A673 (cell line): ENCODE results near the gene PRSS21. TPM values are rescaled to one million over a fixed set of nuclear protein-coding genes. Genes with fewer than 3 reads are reported as not detected.

Experiments used
- BruUV-seq: library from RNA; stranded (reverse); fragments of 400-500 nt; replicated peaks from 2 replicates; lab custom pipeline; 2021; lab: Mats Ljungman, UMichigan
- CTCF ChIA-PET: fragments of 300-600 bp; sonication (Branson Sonifier 250); formaldehyde crosslinking; loops from one replicate; lab custom pipeline; 2022; ENCODE audit warnings: antibody characterized with exemption; lab: Charles Lee
- POLR2A ChIA-PET: fragments of 300-600 bp; sonication (Branson Sonifier 250); formaldehyde crosslinking; loops from one replicate; lab custom pipeline; 2022; ENCODE audit warnings: antibody characterized with exemption; ENCODE audit not compliant: low non-redundant PET; lab: Charles Lee
- DNase-seq: peaks from one replicate; pipeline ENCODE4 v3.0.0-alpha.2; 2015; ENCODE audit warnings: low spot score
- H3K27ac ChIP-seq: fragments of 200-600 bp; sonication (generic); 2 replicates; pipeline ENCODE4 v1.5.1; 2016; ENCODE audit warnings: mixed run types, low read depth, mild to moderate bottlenecking, mixed read lengths, antibody characterized with exemption, low read length; ENCODE audit not compliant: poor library complexity, severe bottlenecking
- H3K27me3 ChIP-seq: fragments of 200-600 bp; sonication (generic); replicated peaks from 2 replicates; pipeline ENCODE4 v1.6.1; 2017; ENCODE audit warnings: mixed run types, low read depth, mild to moderate bottlenecking, mixed read lengths, antibody characterized with exemption, low read length; ENCODE audit not compliant: insufficient read depth, poor library complexity
- H3K36me3 ChIP-seq: fragments of 200-600 bp; sonication (generic); 2 replicates; pipeline ENCODE4 v1.6.1; 2016; ENCODE audit warnings: mixed run types, mild to moderate bottlenecking, mixed read lengths, antibody characterized with exemption, low read length; ENCODE audit not compliant: insufficient read depth, poor library complexity, severe bottlenecking
- H3K4me1 ChIP-seq: fragments of 200-600 bp; sonication (generic); 2 replicates; pipeline ENCODE4 v1.6.1; 2017; ENCODE audit warnings: mixed run types, mild to moderate bottlenecking, mixed read lengths, antibody characterized with exemption, low read length; ENCODE audit not compliant: insufficient read depth, poor library complexity, severe bottlenecking
- H3K4me3 ChIP-seq: fragments of 200-600 bp; sonication (generic); 2 replicates; pipeline ENCODE4 v1.5.1; 2016; ENCODE audit warnings: low read depth, mixed run types, mild to moderate bottlenecking, mixed read lengths, low read length; ENCODE audit not compliant: poor library complexity, severe bottlenecking
- H3K9me3 ChIP-seq: fragments of 200-600 bp; sonication (generic); 2 replicates; pipeline ENCODE4 v1.6.1; 2016; ENCODE audit warnings: mixed run types, low read depth, mild to moderate bottlenecking, mixed read lengths, antibody characterized with exemption, low read length; ENCODE audit not compliant: poor library complexity, severe bottlenecking
- CTCF ChIP-seq: fragments of 300-800, 200-600 bp; sonication (generic); conservative IDR thresholded peaks from 2 replicates; pipeline ENCODE4 v1.5.1; 2017; ENCODE audit warnings: low read depth, mild to moderate bottlenecking, antibody characterized with exemption, low read length, moderate library complexity, mixed read lengths
- EZH2 ChIP-seq: fragments of 200-600 bp; sonication (generic); IDR thresholded peaks from 2 replicates; pipeline ENCODE4 v1.6.1; 2017; ENCODE audit warnings: borderline replicate concordance, low read depth, mild to moderate bottlenecking, mixed read lengths, antibody characterized with exemption, low read length; ENCODE audit not compliant: poor library complexity, severe bottlenecking
- intact Hi-C: fragments of 100-400 bp; cut with micrococcal nuclease; formaldehyde crosslinking; loops from one replicate; pipeline ENCODE4 v1.10.0; 2022; ENCODE audit not compliant: unreplicated experiment
- total RNA-seq: library from RNA; stranded (reverse); gene quantifications from 2 replicates; pipeline ENCODE4 v1.2.3, GENCODE V29; 2021

Gene PRSS21
- total RNA-seq, 1 experiment from 2014 or later = not detected

- POLR2A ChIA-PET = no interaction called here
- DNase-seq = no peak
Observed at GRCh38 chr16:2846511-2847310, 29.7 kb downstream of the PRSS21 start.

GRCh38 chr16:2848933-2849725 lies 32.1 kb downstream of the PRSS21 start:
- DNase-seq = no peak
- TF ChIP-seq EZH2 (no peak), CTCF (no peak)
- Histone ChIP-seq H3K9me3 (no peaks in the 10 kb centered on the region), H3K27ac (no peak overlapping the region), H3K36me3 (no peaks in the 10 kb centered on the region), H3K27me3 (no peaks in the 10 kb centered on the region), H3K4me3 (no peak overlapping the region), H3K4me1 (no peaks in the 10 kb centered on the region)
- intact Hi-C loops = no loop called here
- CTCF ChIA-PET = no interaction called here
- POLR2A ChIA-PET = no interaction called here
- no TSS peak for BruUV-seq

More at GRCh38 chr16:2846511-2847310, 29.7 kb downstream of the PRSS21 start:
- CTCF ChIA-PET = no interaction called here
- no TSS peak for BruUV-seq
- TF ChIP-seq CTCF (no peak), EZH2 (no peak)
- H3K36me3 ChIP-seq = no peaks in the 10 kb centered on the region
- intact Hi-C loops = no loop called here
- no peaks in the 10 kb centered on the region for H3K9me3 ChIP-seq
- no peak overlapping the region for H3K27ac ChIP-seq
- H3K4me3 ChIP-seq = no peak overlapping the region
- no peaks in the 10 kb centered on the region for H3K4me1 ChIP-seq
- no peaks in the 10 kb centered on the region for H3K27me3 ChIP-seq

DNA sequence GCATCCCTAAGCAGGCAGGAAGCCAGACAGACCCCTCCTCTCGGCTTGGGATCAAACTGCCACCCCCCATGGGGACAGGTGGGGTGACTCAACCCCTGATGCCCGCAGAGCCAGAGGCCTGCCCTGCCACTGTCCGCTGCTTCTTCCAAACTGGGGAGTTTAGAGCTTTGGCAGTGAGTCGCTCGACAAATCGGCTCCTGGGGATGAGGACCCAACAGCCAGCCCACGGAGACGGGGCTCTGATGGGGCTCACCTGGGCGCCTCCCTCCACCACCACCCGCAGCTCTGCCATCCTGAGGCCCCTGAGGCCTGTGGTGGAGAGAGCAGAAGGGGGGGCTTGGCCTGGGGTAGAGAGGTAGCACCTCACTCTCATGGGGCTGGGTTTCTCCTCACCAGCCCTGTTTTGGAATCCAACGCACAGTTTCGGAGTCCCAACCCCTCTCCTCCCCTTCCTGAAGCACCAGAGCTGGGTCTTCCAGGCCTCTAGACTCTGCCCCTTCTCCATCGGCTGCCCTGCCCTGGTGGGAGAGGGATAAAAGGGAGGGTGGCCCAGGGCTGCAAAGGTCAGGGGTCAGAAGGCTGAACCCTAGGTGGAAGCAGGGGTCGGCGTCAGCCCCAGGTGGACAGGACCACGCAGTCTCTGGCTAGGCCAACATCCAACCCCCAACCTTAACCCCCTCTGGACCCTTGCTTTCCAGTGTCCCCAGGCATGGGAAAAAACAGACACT lies 35.1 kb downstream of the PRSS21 start:
- no TSS peak for BruUV-seq
- CTCF ChIA-PET = no interaction called here
- H3K4me1 ChIP-seq = no peaks in the 10 kb centered on the region
- no peak overlapping the region for H3K27ac ChIP-seq
- POLR2A ChIA-PET = no interaction called here
- no peak overlapping the region for H3K4me3 ChIP-seq
- intact Hi-C loops = no loop called here
- no peaks in the 10 kb centered on the region for H3K27me3 ChIP-seq
- DNase-seq = no peak
- TF ChIP-seq EZH2 = no peak
- TF ChIP-seq CTCF = no peak
- no peaks in the 10 kb centered on the region for H3K9me3 ChIP-seq
- no peaks in the 10 kb centered on the region for H3K36me3 ChIP-seq
